WTC11 (cell line): ENCODE results near the gene GAL3ST2. TPM values are rescaled to one million over a fixed set of nuclear protein-coding genes. Genes with fewer than 3 reads are reported as not detected.

Source experiments
- ATAC-seq: fragments of 200-7000 bp; cut with Tn5 transposase; 2 replicates; pipeline ENCODE4 v1.10.0; 2021; ENCODE audit warnings: mild to moderate bottlenecking, moderate library complexity
- CTCF ChIA-PET: fragments of 300-600 bp; sonication (Branson Sonifier 250); formaldehyde crosslinking; loops from one replicate; lab custom pipeline; 2021; ENCODE audit warnings: antibody characterized with exemption; lab: Charles Lee
- POLR2A ChIA-PET: fragments of 350-600 bp; sonication (Branson Sonifier 250); formaldehyde crosslinking; loops from one replicate; lab custom pipeline; 2021; ENCODE audit warnings: antibody characterized with exemption; lab: Charles Lee
- DNase-seq: peaks from one replicate; pipeline ENCODE4 v3.0.0; 2021; ENCODE audit warnings: low spot score
- H3K27ac Mint-ChIP-seq: 2 replicates; pipeline ENCODE4 v1.8.0; 2021; ENCODE audit warnings: mixed read lengths
- H3K27me3 Mint-ChIP-seq: 2 replicates; pipeline ENCODE4 v1.8.0; 2021; ENCODE audit warnings: low read depth, mild to moderate bottlenecking, moderate library complexity, mixed read lengths
- H3K36me3 Mint-ChIP-seq: 2 replicates; pipeline ENCODE4 v1.8.0; 2021; ENCODE audit warnings: mixed read lengths
- H3K4me1 Mint-ChIP-seq: 2 replicates; pipeline ENCODE4 v1.8.0; 2022; ENCODE audit warnings: mixed read lengths
- H3K4me3 Mint-ChIP-seq: 2 replicates; pipeline ENCODE4 v1.8.0; 2021; ENCODE audit warnings: mild to moderate bottlenecking, moderate library complexity, mixed read lengths
- H3K9me3 Mint-ChIP-seq: 2 replicates; pipeline ENCODE4 v1.8.0; 2021; ENCODE audit warnings: mixed read lengths
- ARID4B ChIP-seq: sonication (generic); formaldehyde crosslinking; IDR thresholded peaks from 2 replicates; pipeline ENCODE4 v1.8.0; 2023; ENCODE audit warnings: missing genetic modification reagents, mild to moderate bottlenecking, borderline replicate concordance
- CBFB ChIP-seq: sonication (generic); formaldehyde crosslinking; IDR thresholded peaks from 2 replicates; pipeline ENCODE4 v1.8.1; 2022; ENCODE audit warnings: mild to moderate bottlenecking, low read depth, missing genetic modification reagents
- ESRRA ChIP-seq: sonication (generic); formaldehyde crosslinking; IDR thresholded peaks from 2 replicates; pipeline ENCODE4 v1.8.1; 2022; ENCODE audit warnings: mild to moderate bottlenecking, missing genetic modification reagents, borderline replicate concordance
- ETV6 ChIP-seq: sonication (generic); formaldehyde crosslinking; IDR thresholded peaks from 2 replicates; pipeline ENCODE4 v1.8.1; 2022; ENCODE audit warnings: mild to moderate bottlenecking, missing genetic modification reagents
- FOXK1 ChIP-seq: sonication (generic); formaldehyde crosslinking; IDR thresholded peaks from 2 replicates; pipeline ENCODE4 v1.8.0; 2022; ENCODE audit warnings: mild to moderate bottlenecking, moderate library complexity, missing genetic modification reagents
- FOXP1 ChIP-seq: sonication (generic); formaldehyde crosslinking; IDR thresholded peaks from 2 replicates; pipeline ENCODE4 v1.8.0; 2022; ENCODE audit warnings: missing genetic modification reagents, mild to moderate bottlenecking, moderate library complexity, borderline replicate concordance
- GTF2I ChIP-seq: fragments of 250-450 bp; sonication (Bioruptor Pico); conservative IDR thresholded peaks from 2 replicates; pipeline ENCODE4 v1.4.0; 2021; ENCODE audit warnings: mild to moderate bottlenecking
- JAZF1 ChIP-seq: fragments of 250-450 bp; sonication (Bioruptor Pico); IDR thresholded peaks from 2 replicates; pipeline ENCODE4 v1.9.0; 2021; ENCODE audit warnings: moderate library complexity, mild to moderate bottlenecking, inconsistent platforms
- OVOL2 ChIP-seq: fragments of 250-450 bp; sonication (Bioruptor Pico); IDR thresholded peaks from 2 replicates; pipeline ENCODE4 v1.9.0; 2021; ENCODE audit warnings: mild to moderate bottlenecking, borderline replicate concordance
- PRDM15 ChIP-seq: sonication (generic); formaldehyde crosslinking; IDR thresholded peaks from 2 replicates; pipeline ENCODE4 v1.8.0; 2022; ENCODE audit warnings: missing genetic modification reagents
- TP53 ChIP-seq: sonication (generic); formaldehyde crosslinking; IDR thresholded peaks from 2 replicates; pipeline ENCODE4 v1.8.1; 2023; ENCODE audit warnings: mild to moderate bottlenecking, missing genetic modification reagents
- ZNF121 ChIP-seq: sonication (generic); formaldehyde crosslinking; IDR thresholded peaks from 2 replicates; pipeline ENCODE4 v1.8.0; 2023; ENCODE audit warnings: missing genetic modification reagents
- ZNF138 ChIP-seq: sonication (generic); formaldehyde crosslinking; conservative IDR thresholded peaks from 2 replicates; pipeline ENCODE4 v1.8.1; 2022; ENCODE audit warnings: mild to moderate bottlenecking, moderate library complexity, missing genetic modification reagents
- ZNF219 ChIP-seq: sonication (generic); formaldehyde crosslinking; IDR thresholded peaks from 2 replicates; pipeline ENCODE4 v1.8.0; 2023; ENCODE audit warnings: missing genetic modification reagents, mild to moderate bottlenecking, borderline replicate concordance
- ZNF232 ChIP-seq: sonication (generic); formaldehyde crosslinking; IDR thresholded peaks from 2 replicates; pipeline ENCODE4 v1.8.0; 2022; ENCODE audit warnings: mild to moderate bottlenecking, missing genetic modification reagents
- ZNF317 ChIP-seq: sonication (generic); formaldehyde crosslinking; IDR thresholded peaks from 2 replicates; pipeline ENCODE4 v1.8.1; 2023; ENCODE audit warnings: low read depth, mild to moderate bottlenecking, moderate library complexity, missing genetic modification reagents, borderline replicate concordance
- total RNA-seq: library from RNA; stranded (reverse); gene quantifications from 3 replicates; pipeline ENCODE4 v1.2.3, GENCODE V29; 2021
- TF ChIP-seq, protein P1 (sequence below): sonication (generic); formaldehyde crosslinking; conservative IDR thresholded peaks from 2 replicates; pipeline ENCODE4 v1.8.1; 2022; ENCODE audit warnings: mild to moderate bottlenecking, missing genetic modification reagents
- TF ChIP-seq, protein P2 (sequence below): fragments of 250-450 bp; sonication (Bioruptor Pico); IDR thresholded peaks from 2 replicates; pipeline ENCODE4 v1.8.0; 2021; ENCODE audit warnings: mild to moderate bottlenecking
- TF ChIP-seq, protein P3 (sequence below): sonication (generic); formaldehyde crosslinking; IDR thresholded peaks from 2 replicates; pipeline ENCODE4 v1.8.0; 2022; ENCODE audit warnings: mild to moderate bottlenecking, missing genetic modification reagents
- TF ChIP-seq, protein P4 (sequence below): sonication (generic); formaldehyde crosslinking; conservative IDR thresholded peaks from 2 replicates; pipeline ENCODE4 v1.8.1; 2023; ENCODE audit warnings: mild to moderate bottlenecking, low read depth, missing genetic modification reagents, moderate library complexity
- TF ChIP-seq, protein P5 (sequence below): sonication (generic); formaldehyde crosslinking; IDR thresholded peaks from 2 replicates; pipeline ENCODE4 v1.8.0; 2022; ENCODE audit warnings: mild to moderate bottlenecking, missing genetic modification reagents

GAL3ST2 gene
- total RNA-seq, 1 experiment from 2014 or later = 0.98 TPM

GRCh38 chr2:241754042-241754441 lies 22.6 kb upstream of the GAL3ST2 start (continued):
- TF ChIP-seq ZNF317 (CRISPR knock-in tag) (no peak), PRDM15 (CRISPR knock-in tag) (no peak)
- TF ChIP-seq, protein P1, sequence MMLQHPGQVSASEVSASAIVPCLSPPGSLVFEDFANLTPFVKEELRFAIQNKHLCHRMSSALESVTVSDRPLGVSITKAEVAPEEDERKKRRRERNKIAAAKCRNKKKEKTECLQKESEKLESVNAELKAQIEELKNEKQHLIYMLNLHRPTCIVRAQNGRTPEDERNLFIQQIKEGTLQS = no peak
- TF ChIP-seq, all 79 proteins: peak for 0

GRCh38 chr2:241755166-241755565 lies 21.5 kb upstream of the GAL3ST2 start:
- Mint-ChIP-seq H3K27me3 (no peaks in the 10 kb centered on the region), H3K4me1 (no peaks in the 10 kb centered on the region), H3K9me3 (peaks cover 4% of the 10 kb centered on the region), H3K4me3 (no peak overlapping the region), H3K27ac (peak overlapping the region; percentile 19; the same call in 1 of the 2 replicates), H3K36me3 (peaks cover 12% of the 10 kb centered on the region)
- DNase-seq (no peak), ATAC-seq (no peak)
- POLR2A ChIA-PET = no interaction called here
- CTCF ChIA-PET = no interaction called here
- TF ChIP-seq ZNF232 (CRISPR knock-in tag) = no peak
- TF ChIP-seq TP53 (CRISPR knock-in tag) = no peak
- TF ChIP-seq ZNF121 (CRISPR knock-in tag) = no peak
- TF ChIP-seq, protein P2, sequence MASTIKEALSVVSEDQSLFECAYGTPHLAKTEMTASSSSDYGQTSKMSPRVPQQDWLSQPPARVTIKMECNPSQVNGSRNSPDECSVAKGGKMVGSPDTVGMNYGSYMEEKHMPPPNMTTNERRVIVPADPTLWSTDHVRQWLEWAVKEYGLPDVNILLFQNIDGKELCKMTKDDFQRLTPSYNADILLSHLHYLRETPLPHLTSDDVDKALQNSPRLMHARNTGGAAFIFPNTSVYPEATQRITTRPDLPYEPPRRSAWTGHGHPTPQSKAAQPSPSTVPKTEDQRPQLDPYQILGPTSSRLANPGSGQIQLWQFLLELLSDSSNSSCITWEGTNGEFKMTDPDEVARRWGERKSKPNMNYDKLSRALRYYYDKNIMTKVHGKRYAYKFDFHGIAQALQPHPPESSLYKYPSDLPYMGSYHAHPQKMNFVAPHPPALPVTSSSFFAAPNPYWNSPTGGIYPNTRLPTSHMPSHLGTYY (CRISPR knock-in tag) = no peak
- no peak for TF ChIP-seq ZNF138 (CRISPR knock-in tag)
- TF ChIP-seq FOXP1 (CRISPR knock-in tag) = no peak
- no peak for TF ChIP-seq GTF2I
- TF ChIP-seq ARID4B (CRISPR knock-in tag) = no peak
- no peak for TF ChIP-seq OVOL2 (CRISPR knock-in tag)
- TF ChIP-seq, protein P1 = no peak
- no peak for TF ChIP-seq CBFB
- no peak for TF ChIP-seq FOXK1 (CRISPR knock-in tag)
- TF ChIP-seq ETV6 (CRISPR knock-in tag) = no peak
- TF ChIP-seq, protein P3, sequence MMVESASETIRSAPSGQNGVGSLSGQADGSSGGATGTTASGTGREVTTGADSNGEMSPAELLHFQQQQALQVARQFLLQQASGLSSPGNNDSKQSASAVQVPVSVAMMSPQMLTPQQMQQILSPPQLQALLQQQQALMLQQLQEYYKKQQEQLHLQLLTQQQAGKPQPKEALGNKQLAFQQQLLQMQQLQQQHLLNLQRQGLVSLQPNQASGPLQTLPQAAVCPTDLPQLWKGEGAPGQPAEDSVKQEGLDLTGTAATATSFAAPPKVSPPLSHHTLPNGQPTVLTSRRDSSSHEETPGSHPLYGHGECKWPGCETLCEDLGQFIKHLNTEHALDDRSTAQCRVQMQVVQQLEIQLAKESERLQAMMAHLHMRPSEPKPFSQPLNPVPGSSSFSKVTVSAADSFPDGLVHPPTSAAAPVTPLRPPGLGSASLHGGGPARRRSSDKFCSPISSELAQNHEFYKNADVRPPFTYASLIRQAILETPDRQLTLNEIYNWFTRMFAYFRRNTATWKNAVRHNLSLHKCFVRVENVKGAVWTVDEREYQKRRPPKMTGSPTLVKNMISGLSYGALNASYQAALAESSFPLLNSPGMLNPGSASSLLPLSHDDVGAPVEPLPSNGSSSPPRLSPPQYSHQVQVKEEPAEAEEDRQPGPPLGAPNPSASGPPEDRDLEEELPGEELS (CRISPR knock-in tag) = no peak
- TF ChIP-seq, protein P4, sequence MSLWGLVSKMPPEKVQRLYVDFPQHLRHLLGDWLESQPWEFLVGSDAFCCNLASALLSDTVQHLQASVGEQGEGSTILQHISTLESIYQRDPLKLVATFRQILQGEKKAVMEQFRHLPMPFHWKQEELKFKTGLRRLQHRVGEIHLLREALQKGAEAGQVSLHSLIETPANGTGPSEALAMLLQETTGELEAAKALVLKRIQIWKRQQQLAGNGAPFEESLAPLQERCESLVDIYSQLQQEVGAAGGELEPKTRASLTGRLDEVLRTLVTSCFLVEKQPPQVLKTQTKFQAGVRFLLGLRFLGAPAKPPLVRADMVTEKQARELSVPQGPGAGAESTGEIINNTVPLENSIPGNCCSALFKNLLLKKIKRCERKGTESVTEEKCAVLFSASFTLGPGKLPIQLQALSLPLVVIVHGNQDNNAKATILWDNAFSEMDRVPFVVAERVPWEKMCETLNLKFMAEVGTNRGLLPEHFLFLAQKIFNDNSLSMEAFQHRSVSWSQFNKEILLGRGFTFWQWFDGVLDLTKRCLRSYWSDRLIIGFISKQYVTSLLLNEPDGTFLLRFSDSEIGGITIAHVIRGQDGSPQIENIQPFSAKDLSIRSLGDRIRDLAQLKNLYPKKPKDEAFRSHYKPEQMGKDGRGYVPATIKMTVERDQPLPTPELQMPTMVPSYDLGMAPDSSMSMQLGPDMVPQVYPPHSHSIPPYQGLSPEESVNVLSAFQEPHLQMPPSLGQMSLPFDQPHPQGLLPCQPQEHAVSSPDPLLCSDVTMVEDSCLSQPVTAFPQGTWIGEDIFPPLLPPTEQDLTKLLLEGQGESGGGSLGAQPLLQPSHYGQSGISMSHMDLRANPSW (CRISPR knock-in tag) = no peak
- TF ChIP-seq JAZF1 (CRISPR knock-in tag) = no peak
- no peak for TF ChIP-seq ESRRA (CRISPR knock-in tag)
- TF ChIP-seq, protein P5, sequence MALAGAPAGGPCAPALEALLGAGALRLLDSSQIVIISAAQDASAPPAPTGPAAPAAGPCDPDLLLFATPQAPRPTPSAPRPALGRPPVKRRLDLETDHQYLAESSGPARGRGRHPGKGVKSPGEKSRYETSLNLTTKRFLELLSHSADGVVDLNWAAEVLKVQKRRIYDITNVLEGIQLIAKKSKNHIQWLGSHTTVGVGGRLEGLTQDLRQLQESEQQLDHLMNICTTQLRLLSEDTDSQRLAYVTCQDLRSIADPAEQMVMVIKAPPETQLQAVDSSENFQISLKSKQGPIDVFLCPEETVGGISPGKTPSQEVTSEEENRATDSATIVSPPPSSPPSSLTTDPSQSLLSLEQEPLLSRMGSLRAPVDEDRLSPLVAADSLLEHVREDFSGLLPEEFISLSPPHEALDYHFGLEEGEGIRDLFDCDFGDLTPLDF (CRISPR knock-in tag) = no peak
- no peak for TF ChIP-seq ZNF219 (CRISPR knock-in tag)
